ENCODE data around the gene INTS14. TPM values are rescaled to one million over a fixed set of nuclear protein-coding genes. Genes with fewer than 3 reads are reported as not detected.

The INTS14 gene
- total RNA-seq, 6 experiments from 2014 or later: 15.3 to 19.8 (median 17.4) TPM

- TF ChIP-seq POLR2A (IDR thresholded peaks at IDR 0.05) (no peak), CTCF (IDR thresholded peaks at IDR 0.05) (no peak)
- DNase-seq (no peak), ATAC-seq (no peak)
- Histone ChIP-seq H3K9me3 (no peaks in the 10 kb centered on the region), H3K27ac (no peak overlapping the region), H3K4me3 (no peak overlapping the region), H3K27me3 (no peaks in the 10 kb centered on the region), H3K36me3 (peaks cover 0 to 9% (median 6%) of the 10 kb centered on the region in 4 donors), H3K4me1 (no peaks in the 10 kb centered on the region)
- intact Hi-C loops (cut with DNase I): no loop called here
- WGBS (ENCODE audit: insufficient coverage, low coverage, low lambda C conversion rate, missing lambda C conversion rate): 85% methylated on average over 5 of the region's 5 CpGs
Observed at GRCh38 chr15:65653801-65654521, 43.0 kb upstream of the INTS14 start.

- H3K36me3 ChIP-seq: peaks cover 0 to 9% (median 6%) of the 10 kb centered on the region in 4 donors
- no peaks in the 10 kb centered on the region for H3K9me3 ChIP-seq
- H3K4me1 ChIP-seq: no peaks in the 10 kb centered on the region
- intact Hi-C loops (cut with DNase I): no loop called here
- no peaks in the 10 kb centered on the region for H3K27me3 ChIP-seq
- no peak overlapping the region for H3K27ac ChIP-seq
- DNase-seq (no peak), ATAC-seq (no peak)
- TF ChIP-seq POLR2A (IDR thresholded peaks at IDR 0.05) (no peak), CTCF (IDR thresholded peaks at IDR 0.05) (no peak)
- no peak overlapping the region for H3K4me3 ChIP-seq
Observed at GRCh38 chr15:65653341-65653740, 42.4 kb upstream of the INTS14 start.

- no peak for ATAC-seq
- intact Hi-C loops (cut with DNase I): no loop called here
- no peak for TF ChIP-seq POLR2A (IDR thresholded peaks at IDR 0.05)
- TF ChIP-seq CTCF (IDR thresholded peaks at IDR 0.05): no peak
Observed at GRCh38 chr15:65651831-65652749, 41.2 kb upstream of the INTS14 start.

GRCh38 chr15:65651042-65651322 is 40.1 kb upstream of the INTS14 start:
- no peak overlapping the region for H3K4me3 ChIP-seq
- WGBS (ENCODE audit: insufficient coverage, low coverage, low lambda C conversion rate, missing lambda C conversion rate): 100% methylated on average over 1 of the region's 1 CpG
- H3K36me3 ChIP-seq: peaks cover 0 to 6% (median 1%) of the 10 kb centered on the region in 4 donors
- no peak overlapping the region for H3K27ac ChIP-seq
- TF ChIP-seq POLR2A (IDR thresholded peaks at IDR 0.05): no peak
- no peak for TF ChIP-seq CTCF (IDR thresholded peaks at IDR 0.05)
- no peaks in the 10 kb centered on the region for H3K9me3 ChIP-seq
- intact Hi-C loops (cut with DNase I): no loop called here
- ATAC-seq: no peak
- H3K4me1 ChIP-seq: no peaks in the 10 kb centered on the region
- H3K27me3 ChIP-seq: no peaks in the 10 kb centered on the region
- no peak for DNase-seq

More at GRCh38 chr15:65651831-65652749, 41.2 kb upstream of the INTS14 start:
- peaks cover 0 to 9% (median 1%) of the 10 kb centered on the region in 4 donors for H3K36me3 ChIP-seq
- no peak overlapping the region for H3K4me3 ChIP-seq
- WGBS (ENCODE audit: insufficient coverage, low coverage, low lambda C conversion rate, missing lambda C conversion rate): 61% methylated on average over 8 of the region's 11 CpGs
- H3K9me3 ChIP-seq: no peaks in the 10 kb centered on the region
- no peak overlapping the region for H3K27ac ChIP-seq
- no peak for DNase-seq
- H3K4me1 ChIP-seq: no peaks in the 10 kb centered on the region
- no peaks in the 10 kb centered on the region for H3K27me3 ChIP-seq
